ENCODE results near the gene SPOPL. TPM values are rescaled to one million over a fixed set of nuclear protein-coding genes. Genes with fewer than 3 reads are reported as not detected.
"Not testable (repeated sequence)": the region's sequence is repeated elsewhere in the genome, so short reads cannot be mapped to it uniquely, and the experiment has no call there.

The SPOPL gene
- total and polyA plus RNA-seq, 2 donors, result 13.5 to 49.2 TPM

DNA sequence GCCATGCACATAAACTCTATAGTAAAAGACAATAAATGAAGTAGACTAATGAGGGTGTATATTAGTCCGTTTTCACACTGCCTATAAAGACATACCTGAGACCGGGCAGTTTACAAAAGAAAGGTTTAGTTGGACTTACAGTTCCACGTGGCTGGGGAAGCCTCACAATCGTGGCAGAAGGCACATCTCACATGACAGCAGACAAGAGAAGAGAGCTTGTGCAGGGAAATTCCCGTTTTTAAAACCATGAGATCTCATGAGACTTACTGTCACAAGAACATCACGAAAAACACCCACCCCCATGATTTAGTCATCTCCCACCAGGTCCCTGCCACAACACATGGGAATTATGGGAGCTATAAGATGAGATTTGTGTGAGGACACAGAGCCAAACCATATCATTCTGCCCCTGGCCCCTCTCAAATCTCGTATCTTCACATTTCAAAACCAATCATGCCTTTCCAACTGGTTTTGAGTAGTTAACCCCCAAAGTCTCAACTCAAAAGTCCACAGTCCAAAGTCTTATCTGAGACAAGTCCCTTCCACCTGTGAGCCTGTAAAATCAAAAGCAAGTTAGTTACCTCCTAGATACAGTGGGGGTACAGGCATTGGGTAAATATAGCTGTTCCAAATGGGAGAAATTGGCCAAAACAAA lies 21.6 kb downstream of the SPOPL start:
- not testable (repeated sequence) for H3K4me1 ChIP-seq (ENCODE audit: insufficient read depth); H3K27ac ChIP-seq (ENCODE audit: low read depth); DNase-seq (ENCODE audit: extremely low spot score); H3K36me3 ChIP-seq (ENCODE audit: insufficient read depth); H3K4me3 ChIP-seq (ENCODE audit: low read depth, low read length)
- WGBS, result 87% methylated on average over 7 of the region's 7 CpGs

- 83% methylated on average over 3 of the region's 3 CpGs for WGBS
- not testable (repeated sequence) for H3K4me1 ChIP-seq (ENCODE audit: insufficient read depth); H3K36me3 ChIP-seq (ENCODE audit: insufficient read depth); H3K27ac ChIP-seq (ENCODE audit: low read depth); DNase-seq (ENCODE audit: extremely low spot score); H3K4me3 ChIP-seq (ENCODE audit: low read depth, low read length)
These were observed 22.1 kb downstream of the SPOPL start for GRCh38 chr2:138523673-138524042.

GRCh38 chr2:138524353-138524752 lies 22.8 kb downstream of the SPOPL start:
- H3K27ac ChIP-seq (ENCODE audit: low read depth); H3K4me1 ChIP-seq (ENCODE audit: insufficient read depth); H3K36me3 ChIP-seq (ENCODE audit: insufficient read depth); H3K4me3 ChIP-seq (ENCODE audit: low read depth, low read length); DNase-seq (ENCODE audit: extremely low spot score): not testable (repeated sequence)
- 99% methylated on average over 1 of the region's 1 CpG for WGBS

DNA sequence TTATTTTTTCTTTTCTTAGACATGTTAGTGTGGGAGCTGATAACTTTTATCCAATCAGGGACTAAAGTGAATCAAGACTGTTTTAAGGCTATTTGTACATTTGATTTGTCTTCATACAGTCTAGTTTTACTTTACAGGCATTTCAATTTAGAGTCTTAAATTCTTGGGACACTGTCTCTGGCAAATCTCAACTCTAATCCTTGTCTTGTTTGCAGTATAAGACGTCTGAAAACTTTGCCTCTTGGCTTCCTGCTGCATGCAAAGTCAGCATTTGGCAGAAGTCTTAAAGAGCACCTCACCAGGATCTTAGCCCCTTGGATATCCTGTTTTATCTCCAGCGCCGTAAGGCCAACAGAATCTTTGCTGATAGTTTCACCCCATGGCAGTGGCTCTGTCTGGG lies 30.3 kb downstream of the SPOPL start:
- no peaks in the 10 kb centered on the region for H3K36me3 ChIP-seq (ENCODE audit: insufficient read depth)
- H3K4me3 ChIP-seq (ENCODE audit: low read depth, low read length), result no peak overlapping the region
- H3K4me1 ChIP-seq (ENCODE audit: insufficient read depth), result no peaks in the 10 kb centered on the region
- peak; percentile 31 for DNase-seq (ENCODE audit: extremely low spot score)
- H3K27ac ChIP-seq (ENCODE audit: low read depth), result no peak overlapping the region
- 18% methylated on average over 3 of the region's 3 CpGs for WGBS

- no peak overlapping the region for H3K4me3 ChIP-seq (ENCODE audit: low read depth, low read length)
- no peak for DNase-seq (ENCODE audit: extremely low spot score)
- no peaks in the 10 kb centered on the region for H3K4me1 ChIP-seq (ENCODE audit: insufficient read depth)
- no peak overlapping the region for H3K27ac ChIP-seq (ENCODE audit: low read depth)
- no peaks in the 10 kb centered on the region for H3K36me3 ChIP-seq (ENCODE audit: insufficient read depth)
These were observed 33.2 kb downstream of the SPOPL start for GRCh38 chr2:138534791-138535190.

DNA sequence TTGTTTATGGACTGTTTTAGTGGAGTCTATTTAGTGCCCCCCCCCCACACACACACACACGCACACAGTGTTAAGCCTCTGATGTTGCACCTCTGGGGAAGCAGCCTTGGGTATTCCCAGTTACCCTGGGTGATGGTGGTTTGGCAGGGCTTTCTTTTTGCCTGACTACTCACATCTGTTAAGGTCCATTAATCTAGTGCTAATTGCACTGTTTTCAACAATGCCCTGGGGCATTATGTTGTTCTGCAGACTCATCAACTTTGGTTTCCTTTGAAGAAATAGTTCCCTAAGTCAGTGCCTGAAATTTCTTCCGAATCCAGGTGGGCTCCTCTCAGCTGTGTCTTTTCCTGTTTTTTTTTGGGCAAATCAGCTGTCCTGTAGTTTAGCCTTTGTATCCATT lies 34.7 kb downstream of the SPOPL start:
- WGBS, result 72% methylated on average over 2 of the region's 2 CpGs
- no peaks in the 10 kb centered on the region for H3K4me1 ChIP-seq (ENCODE audit: insufficient read depth)
- H3K4me3 ChIP-seq (ENCODE audit: low read depth, low read length), result no peak overlapping the region
- H3K27ac ChIP-seq (ENCODE audit: low read depth), result no peak overlapping the region
- no peaks in the 10 kb centered on the region for H3K36me3 ChIP-seq (ENCODE audit: insufficient read depth)
- no peak for DNase-seq (ENCODE audit: extremely low spot score)

DNA sequence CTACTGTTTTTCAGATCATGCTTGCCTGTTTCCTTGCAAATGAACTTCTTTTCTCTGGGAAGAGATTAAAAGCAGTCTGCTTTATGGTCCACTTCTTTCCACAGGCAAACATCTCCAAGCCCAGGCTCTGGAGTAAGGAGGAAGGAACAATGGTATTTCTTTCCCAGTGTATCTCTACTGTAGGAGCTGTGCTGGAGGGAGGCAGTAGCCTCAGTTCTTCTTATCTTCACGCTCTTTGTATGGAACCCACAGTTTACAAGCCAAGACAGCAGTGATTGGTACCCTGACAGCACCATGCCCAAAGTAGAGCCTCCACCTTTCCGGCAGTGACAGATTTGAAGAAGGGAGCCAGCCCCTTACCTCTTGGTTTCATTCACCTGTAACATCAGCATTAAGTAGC lies 35.2 kb downstream of the SPOPL start:
- Histone ChIP-seq H3K4me1 (ENCODE audit: insufficient read depth) (no peaks in the 10 kb centered on the region), H3K27ac (ENCODE audit: low read depth) (no peak overlapping the region), H3K36me3 (ENCODE audit: insufficient read depth) (no peaks in the 10 kb centered on the region), H3K4me3 (ENCODE audit: low read depth, low read length) (no peak overlapping the region)
- no peak for DNase-seq (ENCODE audit: extremely low spot score)
- 95% methylated on average over 2 of the region's 2 CpGs for WGBS

GRCh38 chr2:138537170-138537915 lies 35.8 kb downstream of the SPOPL start:
- Histone ChIP-seq H3K4me3 (ENCODE audit: low read depth, low read length) (no peak overlapping the region), H3K4me1 (ENCODE audit: insufficient read depth) (no peaks in the 10 kb centered on the region), H3K27ac (ENCODE audit: low read depth) (no peak overlapping the region), H3K36me3 (ENCODE audit: insufficient read depth) (no peaks in the 10 kb centered on the region)
- DNase-seq (ENCODE audit: extremely low spot score), result no peak
- WGBS, result 87% methylated on average over 12 of the region's 12 CpGs

DNA sequence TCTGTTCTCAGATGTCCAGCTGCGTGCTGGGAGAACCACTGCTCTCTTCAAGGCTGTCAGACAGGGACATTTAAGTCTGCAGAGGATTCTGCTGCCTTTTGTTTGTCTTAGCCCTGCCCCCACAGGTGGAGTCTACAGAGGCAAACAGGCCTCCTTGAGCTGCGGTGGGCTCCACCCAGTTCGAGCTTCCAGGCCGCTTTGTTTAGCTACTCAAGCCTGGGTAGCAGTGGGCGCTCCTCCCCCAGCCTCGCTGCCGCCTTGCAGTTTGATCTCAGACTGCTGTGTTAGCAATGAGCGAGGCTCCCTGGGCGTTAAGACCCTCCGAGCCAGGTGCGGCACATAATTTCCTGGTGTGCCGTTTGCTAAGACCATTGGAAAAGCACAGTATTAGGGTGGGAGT lies 42.6 kb downstream of the SPOPL start:
- not testable (repeated sequence) for H3K4me3 ChIP-seq (ENCODE audit: low read depth, low read length); DNase-seq (ENCODE audit: extremely low spot score); H3K36me3 ChIP-seq (ENCODE audit: insufficient read depth); H3K27ac ChIP-seq (ENCODE audit: low read depth); H3K4me1 ChIP-seq (ENCODE audit: insufficient read depth)
- WGBS, result 96% methylated on average over 12 of the region's 12 CpGs

DNA sequence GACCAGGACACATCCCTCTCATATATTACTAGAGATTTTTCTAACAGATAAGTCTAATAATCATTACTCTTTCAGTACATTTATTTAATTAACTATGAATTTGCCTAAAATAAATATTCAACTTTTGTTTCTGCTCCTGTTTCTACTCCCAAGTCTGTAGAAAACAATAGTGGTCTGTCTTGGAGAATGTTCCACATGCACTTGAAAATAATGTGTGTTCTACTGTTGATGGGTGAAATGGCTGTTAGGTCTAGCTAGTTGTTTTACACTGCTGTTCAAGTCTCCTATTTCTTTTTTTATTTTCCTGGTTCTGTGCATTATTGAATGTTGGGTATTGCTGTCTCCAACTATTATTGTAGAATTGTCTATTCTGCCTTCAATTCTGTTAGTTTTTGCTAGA lies 47.2 kb downstream of the SPOPL start:
- no peak for DNase-seq (ENCODE audit: extremely low spot score)
- Histone ChIP-seq H3K4me1 (ENCODE audit: insufficient read depth) (no peaks in the 10 kb centered on the region), H3K27ac (ENCODE audit: low read depth) (no peak overlapping the region), H3K4me3 (ENCODE audit: low read depth, low read length) (no peak overlapping the region), H3K36me3 (ENCODE audit: insufficient read depth) (no peaks in the 10 kb centered on the region)

- Histone ChIP-seq H3K27ac (ENCODE audit: low read depth) (no peak overlapping the region), H3K4me1 (ENCODE audit: insufficient read depth) (no peaks in the 10 kb centered on the region), H3K36me3 (ENCODE audit: insufficient read depth) (no peaks in the 10 kb centered on the region), H3K4me3 (ENCODE audit: low read depth, low read length) (no peak overlapping the region)
- DNase-seq (ENCODE audit: extremely low spot score), result no peak
- WGBS, result 94% methylated on average over 4 of the region's 4 CpGs
These were observed 48.6 kb downstream of the SPOPL start for GRCh38 chr2:138550172-138550571.

DNA sequence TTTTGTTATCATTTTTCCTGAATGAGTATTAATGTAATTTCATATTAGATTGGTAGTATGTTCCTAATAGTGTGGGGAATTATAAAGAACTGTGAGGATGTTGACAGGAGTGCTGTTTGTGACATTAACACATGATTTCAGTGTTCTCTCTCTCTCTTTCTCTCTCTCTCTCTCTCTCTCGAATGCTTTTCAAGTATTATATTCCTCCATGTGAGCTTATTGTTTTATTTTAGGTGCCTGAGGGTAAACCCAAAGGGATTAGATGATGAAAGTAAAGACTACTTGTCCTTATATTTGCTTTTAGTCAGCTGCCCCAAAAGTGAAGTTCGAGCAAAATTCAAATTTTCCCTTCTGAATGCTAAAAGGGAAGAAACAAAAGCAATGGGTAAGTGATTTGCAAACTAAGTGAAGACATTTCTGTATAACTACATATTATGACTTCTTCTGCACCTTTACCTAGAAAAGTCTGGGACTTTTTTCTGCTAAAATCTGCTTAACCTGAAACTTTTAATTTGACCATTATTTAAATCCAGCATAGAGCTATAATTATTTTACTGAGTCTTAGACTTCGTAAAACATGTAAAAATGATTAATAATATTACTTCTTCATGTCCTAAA lies 49.2 kb downstream of the SPOPL start:
- DNase-seq (ENCODE audit: extremely low spot score), result no peak
- H3K4me1 ChIP-seq (ENCODE audit: insufficient read depth), result no peaks in the 10 kb centered on the region
- WGBS, result 82% methylated on average over 3 of the region's 3 CpGs

GRCh38 chr2:138554123-138554522 lies 52.6 kb downstream of the SPOPL start:
- no peak overlapping the region for H3K4me3 ChIP-seq (ENCODE audit: low read depth, low read length)
- no peaks in the 10 kb centered on the region for H3K36me3 ChIP-seq (ENCODE audit: insufficient read depth)
- no peaks in the 10 kb centered on the region for H3K4me1 ChIP-seq (ENCODE audit: insufficient read depth)
- no peak overlapping the region for H3K27ac ChIP-seq (ENCODE audit: low read depth)
- no peak for DNase-seq (ENCODE audit: extremely low spot score)
- WGBS, result 100% methylated on average over 3 of the region's 3 CpGs

More for the DNA sequence above, 49.2 kb downstream of the SPOPL start:
- H3K27ac ChIP-seq (ENCODE audit: low read depth), result no peak overlapping the region
- H3K4me3 ChIP-seq (ENCODE audit: low read depth, low read length), result no peak overlapping the region
- H3K36me3 ChIP-seq (ENCODE audit: insufficient read depth), result no peaks in the 10 kb centered on the region

DNA sequence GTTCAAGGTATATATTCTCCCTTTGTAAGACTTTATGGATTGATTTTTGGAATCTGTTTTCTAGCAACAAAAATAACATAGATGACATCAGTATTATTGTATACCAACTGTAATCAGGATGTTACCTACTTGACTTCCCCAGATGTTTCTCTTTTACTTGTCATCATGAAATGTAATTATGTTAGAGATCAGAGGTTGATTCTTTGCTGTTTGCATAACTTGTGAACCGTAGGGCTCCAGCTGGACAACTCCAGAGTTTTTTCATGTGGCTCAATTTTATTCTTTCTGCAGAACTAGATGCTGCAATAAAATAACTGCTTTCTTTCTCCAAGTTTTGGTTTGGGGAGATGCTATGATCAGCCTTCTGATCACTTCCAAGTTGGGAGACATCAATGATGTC lies 58.1 kb downstream of the SPOPL start:
- Histone ChIP-seq H3K4me3 (ENCODE audit: low read depth, low read length) (no peak overlapping the region), H3K27ac (ENCODE audit: low read depth) (no peak overlapping the region), H3K36me3 (ENCODE audit: insufficient read depth) (no peaks in the 10 kb centered on the region), H3K4me1 (ENCODE audit: insufficient read depth) (no peaks in the 10 kb centered on the region)
- 37% methylated on average over 1 of the region's 1 CpG for WGBS
- no peak for DNase-seq (ENCODE audit: extremely low spot score)

Measured in urinary bladder (tissue), 4 donors.